Measurements from ENCODE around the gene SPEM1. TPM values are rescaled to one million over a fixed set of nuclear protein-coding genes. Genes with fewer than 3 reads are reported as not detected.
A peak's percentile ranks its signal among the peaks of the same experiment; 100 is the strongest.

SPEM1 gene
- total RNA-seq, 1 donor from 2014 or later: not detected

- DNase-seq (ENCODE audit: low spot score): no peak
- no peak for ATAC-seq
Measured at GRCh38 chr17:7417056-7417655, 3.0 kb upstream of the SPEM1 start.

- DNase-seq (ENCODE audit: low spot score): no peak
Measured at GRCh38 chr17:7418472-7419152, 1.5 kb upstream of the SPEM1 start.

GRCh38 chr17:7421186-7421585 lies 1.1 kb downstream of the SPEM1 start:
- ATAC-seq: no peak
- no peak for DNase-seq (ENCODE audit: low spot score)

More at GRCh38 chr17:7418472-7419152, 1.5 kb upstream of the SPEM1 start:
- no peak for ATAC-seq

- DNase-seq (ENCODE audit: low spot score): no peak
- ATAC-seq: no peak
Measured at GRCh38 chr17:7423679-7424078, 3.6 kb downstream of the SPEM1 start.

- ATAC-seq: no peak
- no peak for DNase-seq (ENCODE audit: low spot score)
Measured at GRCh38 chr17:7425316-7425715, 5.2 kb downstream of the SPEM1 start, which contains the start of gene SPEM2. TSS of gene SPEM2 (plus strand) at chr17:7425616. CDS start at chr17:7425689, 73 bp downstream.

- no peak for ATAC-seq
Measured at GRCh38 chr17:7425756-7426155, 5.6 kb downstream of the SPEM1 start.

GRCh38 chr17:7426203-7426863 lies 6.2 kb downstream of the SPEM1 start:
- no peak for DNase-seq (ENCODE audit: low spot score)

More at GRCh38 chr17:7425756-7426155, 5.6 kb downstream of the SPEM1 start:
- no peak for DNase-seq (ENCODE audit: low spot score)

GRCh38 chr17:7426896-7427489 lies 6.9 kb downstream of the SPEM1 start:
- ATAC-seq: no peak
- DNase-seq (ENCODE audit: low spot score): no peak

More at GRCh38 chr17:7426203-7426863, 6.2 kb downstream of the SPEM1 start:
- no peak for ATAC-seq

GRCh38 chr17:7427549-7427948 lies 7.4 kb downstream of the SPEM1 start:
- ATAC-seq: no peak
- no peak for DNase-seq (ENCODE audit: low spot score)

- ATAC-seq: no peak
- no peak for DNase-seq (ENCODE audit: low spot score)
Measured at GRCh38 chr17:7428557-7428956, 8.4 kb downstream of the SPEM1 start, which contains the start of gene SPEM3. TSS of gene SPEM3 (plus strand) at chr17:7428857. CDS start at chr17:7428903, 46 bp downstream.

- no peak for ATAC-seq
Measured at GRCh38 chr17:7429722-7430121, 9.6 kb downstream of the SPEM1 start.

GRCh38 chr17:7431231-7431630 lies 11.1 kb downstream of the SPEM1 start:
- ATAC-seq: no peak

More at GRCh38 chr17:7429722-7430121, 9.6 kb downstream of the SPEM1 start:
- no peak for DNase-seq (ENCODE audit: low spot score)

GRCh38 chr17:7432296-7432695 lies 12.2 kb downstream of the SPEM1 start:
- no peak for DNase-seq (ENCODE audit: low spot score)
- no peak for ATAC-seq

More at GRCh38 chr17:7431231-7431630, 11.1 kb downstream of the SPEM1 start:
- no peak for DNase-seq (ENCODE audit: low spot score)

GRCh38 chr17:7435676-7436555 lies 15.8 kb downstream of the SPEM1 start:
- DNase-seq (ENCODE audit: low spot score) (peak; percentile 64), ATAC-seq (peak; percentile 3)

- peak; percentile 89 for DNase-seq (ENCODE audit: low spot score)
- ATAC-seq: peak; percentile 81
Measured at GRCh38 chr17:7436556-7437368, 16.6 kb downstream of the SPEM1 start.

GRCh38 chr17:7437369-7437863 lies 17.3 kb downstream of the SPEM1 start:
- DNase-seq (ENCODE audit: low spot score): no peak

GRCh38 chr17:7437950-7438614 lies 18.0 kb downstream of the SPEM1 start:
- ATAC-seq (no peak), DNase-seq (ENCODE audit: low spot score) (peak; percentile 67)

More at GRCh38 chr17:7437369-7437863, 17.3 kb downstream of the SPEM1 start:
- ATAC-seq: no peak

GRCh38 chr17:7438656-7439460 lies 18.7 kb downstream of the SPEM1 start:
- ATAC-seq (no peak), DNase-seq (ENCODE audit: low spot score) (no peak)
